ENCODE data around the gene CTNND2.

- TF ChIP-seq POLR2A (IDR thresholded peaks at IDR 0.05) (no peak), CTCF (IDR thresholded peaks at IDR 0.05 in 8 of 11, conservative IDR thresholded peaks at IDR 0.05 in 3 of 11) (no peak), POLR2AphosphoS5 (IDR thresholded peaks at IDR 0.05) (no peak)
These were observed 30.7 kb downstream of the CTNND2 start for GRCh38 chr5:11873587-11873986.
